HepG2 (cell line): ENCODE data around the gene MOAP1. TPM values are rescaled to one million over a fixed set of nuclear protein-coding genes. Genes with fewer than 3 reads are reported as not detected.

Experiments used
- BCL6 ChIP-seq: IDR thresholded peaks from 2 replicates; pipeline ENCODE4 v1.6.1; 2016; ENCODE audit warnings: missing genetic modification reagents, missing compliant biosample characterization
- HDAC2 ChIP-seq: sonication (generic); formaldehyde crosslinking; IDR thresholded peaks from 2 replicates; pipeline ENCODE4 v1.4.0; 2020; ENCODE audit warnings: missing genetic modification reagents
- MTF2 ChIP-seq: sonication (generic); formaldehyde crosslinking; IDR thresholded peaks from 2 replicates; pipeline ENCODE4 v1.5.0; 2020; ENCODE audit warnings: missing genetic modification reagents, borderline replicate concordance
- NFATC3 ChIP-seq: sonication (generic); formaldehyde crosslinking; IDR thresholded peaks from 2 replicates; pipeline ENCODE4 v1.5.1; 2020; ENCODE audit warnings: mild to moderate bottlenecking, missing genetic modification reagents
- SUZ12 ChIP-seq: fragments of 150-350 bp; IDR thresholded peaks from 2 replicates; pipeline ENCODE4 v1.6.1; 2014; ENCODE audit warnings: low read depth, low read length
- TARDBP ChIP-seq: sonication (generic); formaldehyde crosslinking; IDR thresholded peaks from 2 replicates; pipeline ENCODE4 v1.8.0; 2022; ENCODE audit warnings: mild to moderate bottlenecking, missing genetic modification reagents
- ZBTB3 ChIP-seq: sonication (generic); formaldehyde crosslinking; IDR thresholded peaks from 2 replicates; pipeline ENCODE4 v1.4.0; 2020; ENCODE audit warnings: low read depth, mild to moderate bottlenecking, moderate library complexity, missing genetic modification reagents, borderline replicate concordance
- ZBTB38 ChIP-seq: sonication (generic); formaldehyde crosslinking; IDR thresholded peaks from 2 replicates; pipeline ENCODE4 v1.5.1; 2020; ENCODE audit warnings: mild to moderate bottlenecking, missing genetic modification reagents
- ZFP90 ChIP-seq: sonication (generic); formaldehyde crosslinking; IDR thresholded peaks from 2 replicates; pipeline ENCODE4 v1.8.0; 2022; ENCODE audit warnings: missing genetic modification reagents, mild to moderate bottlenecking, inconsistent platforms, borderline replicate concordance
- ZFX ChIP-seq: sonication (generic); formaldehyde crosslinking; IDR thresholded peaks from 2 replicates; pipeline ENCODE4 v1.4.0; 2020; ENCODE audit warnings: mild to moderate bottlenecking, low read depth, missing genetic modification reagents, moderate library complexity
- ZNF451 ChIP-seq: sonication (generic); formaldehyde crosslinking; IDR thresholded peaks from 2 replicates; pipeline ENCODE4 v1.5.0; 2020; ENCODE audit warnings: mild to moderate bottlenecking, missing genetic modification reagents
- ZNF562 ChIP-seq: sonication (generic); formaldehyde crosslinking; IDR thresholded peaks from 2 replicates; pipeline ENCODE4 v1.8.0; 2022; ENCODE audit warnings: missing genetic modification reagents, borderline replicate concordance
- polyA plus RNA-seq, 8 experiments: library from polyadenylated mRNA; depleted of rRNA in 3 of 8; stranded (reverse) in 7 of 8; unstranded in 1 of 8; fragments of >200 nt; fragmentation: Illumina TruSeq in 4 of 8; extraction: Trizol in 4 of 8; gene quantifications; 2 replicates each; pipeline versions ENCODE4 v1.2.1 to v1.2.3, GENCODE V29; 2011 to 2016; ENCODE audit warnings: low read depth in 4 of 8, missing spikeins in 1 of 8, mixed read lengths in 1 of 8; ENCODE audit not compliant: insufficient read depth in 1 of 8
- total RNA-seq, 5 experiments: library from RNA; depleted of rRNA; stranded (reverse); fragments of >200 nt; fragmentation: Illumina TruSeq; extraction: Trizol; gene quantifications; 2 replicates each; pipeline ENCODE4 v1.2.3, GENCODE V29; 2016; ENCODE audit warnings: low read depth in 1 of 5
- TF ChIP-seq, protein P1 (sequence below): sonication (generic); formaldehyde crosslinking; IDR thresholded peaks from 2 replicates; pipeline ENCODE4 v1.5.1; 2020; ENCODE audit warnings: mild to moderate bottlenecking, missing genetic modification reagents, borderline replicate concordance
- TF ChIP-seq, protein P2 (sequence below): sonication (generic); formaldehyde crosslinking; IDR thresholded peaks from 2 replicates; pipeline ENCODE4 v1.8.1; 2023; ENCODE audit warnings: mild to moderate bottlenecking, missing genetic modification reagents
- TF ChIP-seq, protein P3 (sequence below): sonication (generic); formaldehyde crosslinking; conservative IDR thresholded peaks from 2 replicates; pipeline ENCODE4 v1.8.0; 2022; ENCODE audit warnings: mild to moderate bottlenecking, moderate library complexity, missing genetic modification reagents
- TF ChIP-seq, protein P4 (sequence below): IDR thresholded peaks from 2 replicates; pipeline ENCODE4 v1.6.1; 2016; ENCODE audit warnings: control low read depth

Gene MOAP1
- total and polyA plus RNA-seq, 2 of the 13 experiments (the other 11 are each of a cell fraction or from before 2014, with no cell fraction given): 14.6 to 47.0 TPM

DNA sequence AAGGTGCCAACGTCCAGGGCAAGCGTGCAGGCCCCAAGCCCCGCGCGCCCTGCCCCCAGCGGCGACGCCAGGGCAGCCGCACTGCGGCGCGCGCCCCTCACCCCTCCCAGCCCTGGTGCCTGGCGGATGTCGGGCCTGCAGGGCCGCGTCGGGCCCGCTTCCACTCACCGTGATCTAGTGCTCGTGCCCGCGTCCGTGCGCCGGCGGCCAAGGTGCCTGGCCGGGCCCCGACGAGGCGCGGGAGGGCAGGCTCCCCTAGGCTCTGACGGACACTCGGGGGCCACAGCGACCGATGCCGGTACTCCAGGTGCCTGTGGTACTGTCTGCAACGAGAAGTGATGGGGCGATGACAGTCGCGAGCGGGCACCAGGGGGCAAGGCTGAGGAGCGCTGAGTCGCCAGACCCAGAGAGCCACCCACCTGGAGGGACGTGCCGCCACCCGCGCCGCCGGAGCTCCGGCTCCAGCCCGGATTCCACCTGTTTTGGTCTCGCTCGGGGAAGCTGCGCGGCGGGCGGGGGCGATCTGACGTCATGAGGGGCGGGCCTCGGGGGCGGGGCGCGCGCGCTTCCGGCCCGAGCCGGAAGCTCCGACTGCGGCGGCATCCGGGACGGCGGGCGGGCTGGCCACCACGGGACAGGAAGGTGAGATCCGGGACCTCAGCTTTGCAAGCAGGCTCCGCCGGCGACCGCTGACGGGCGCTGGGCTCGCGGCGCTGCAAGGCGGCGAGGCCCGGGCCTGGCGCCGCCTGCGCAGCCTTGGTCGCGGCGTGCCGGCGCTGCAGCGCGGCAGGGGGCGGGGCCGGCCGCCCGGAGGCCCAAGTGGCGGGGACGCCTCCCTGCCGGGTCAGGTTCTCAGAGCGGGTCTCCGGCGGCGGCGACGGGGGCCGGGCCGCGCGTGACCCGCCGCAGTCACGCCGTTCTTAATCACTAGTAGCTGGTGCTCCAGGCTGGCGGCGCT lies at the start of gene MOAP1, which contains the start of gene LYSET (continued):
- TF ChIP-seq SUZ12: no peak
- TF ChIP-seq, protein P1, sequence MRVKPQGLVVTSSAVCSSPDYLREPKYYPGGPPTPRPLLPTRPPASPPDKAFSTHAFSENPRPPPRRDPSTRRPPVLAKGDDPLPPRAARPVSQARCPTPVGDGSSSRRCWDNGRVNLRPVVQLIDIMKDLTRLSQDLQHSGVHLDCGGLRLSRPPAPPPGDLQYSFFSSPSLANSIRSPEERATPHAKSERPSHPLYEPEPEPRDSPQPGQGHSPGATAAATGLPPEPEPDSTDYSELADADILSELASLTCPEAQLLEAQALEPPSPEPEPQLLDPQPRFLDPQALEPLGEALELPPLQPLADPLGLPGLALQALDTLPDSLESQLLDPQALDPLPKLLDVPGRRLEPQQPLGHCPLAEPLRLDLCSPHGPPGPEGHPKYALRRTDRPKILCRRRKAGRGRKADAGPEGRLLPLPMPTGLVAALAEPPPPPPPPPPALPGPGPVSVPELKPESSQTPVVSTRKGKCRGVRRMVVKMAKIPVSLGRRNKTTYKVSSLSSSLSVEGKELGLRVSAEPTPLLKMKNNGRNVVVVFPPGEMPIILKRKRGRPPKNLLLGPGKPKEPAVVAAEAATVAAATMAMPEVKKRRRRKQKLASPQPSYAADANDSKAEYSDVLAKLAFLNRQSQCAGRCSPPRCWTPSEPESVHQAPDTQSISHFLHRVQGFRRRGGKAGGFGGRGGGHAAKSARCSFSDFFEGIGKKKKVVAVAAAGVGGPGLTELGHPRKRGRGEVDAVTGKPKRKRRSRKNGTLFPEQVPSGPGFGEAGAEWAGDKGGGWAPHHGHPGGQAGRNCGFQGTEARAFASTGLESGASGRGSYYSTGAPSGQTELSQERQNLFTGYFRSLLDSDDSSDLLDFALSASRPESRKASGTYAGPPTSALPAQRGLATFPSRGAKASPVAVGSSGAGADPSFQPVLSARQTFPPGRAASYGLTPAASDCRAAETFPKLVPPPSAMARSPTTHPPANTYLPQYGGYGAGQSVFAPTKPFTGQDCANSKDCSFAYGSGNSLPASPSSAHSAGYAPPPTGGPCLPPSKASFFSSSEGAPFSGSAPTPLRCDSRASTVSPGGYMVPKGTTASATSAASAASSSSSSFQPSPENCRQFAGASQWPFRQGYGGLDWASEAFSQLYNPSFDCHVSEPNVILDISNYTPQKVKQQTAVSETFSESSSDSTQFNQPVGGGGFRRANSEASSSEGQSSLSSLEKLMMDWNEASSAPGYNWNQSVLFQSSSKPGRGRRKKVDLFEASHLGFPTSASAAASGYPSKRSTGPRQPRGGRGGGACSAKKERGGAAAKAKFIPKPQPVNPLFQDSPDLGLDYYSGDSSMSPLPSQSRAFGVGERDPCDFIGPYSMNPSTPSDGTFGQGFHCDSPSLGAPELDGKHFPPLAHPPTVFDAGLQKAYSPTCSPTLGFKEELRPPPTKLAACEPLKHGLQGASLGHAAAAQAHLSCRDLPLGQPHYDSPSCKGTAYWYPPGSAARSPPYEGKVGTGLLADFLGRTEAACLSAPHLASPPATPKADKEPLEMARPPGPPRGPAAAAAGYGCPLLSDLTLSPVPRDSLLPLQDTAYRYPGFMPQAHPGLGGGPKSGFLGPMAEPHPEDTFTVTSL (CRISPR knock-in tag): peak; percentile 14; the same call in 1 of the 2 replicates
- TF ChIP-seq, protein P2, sequence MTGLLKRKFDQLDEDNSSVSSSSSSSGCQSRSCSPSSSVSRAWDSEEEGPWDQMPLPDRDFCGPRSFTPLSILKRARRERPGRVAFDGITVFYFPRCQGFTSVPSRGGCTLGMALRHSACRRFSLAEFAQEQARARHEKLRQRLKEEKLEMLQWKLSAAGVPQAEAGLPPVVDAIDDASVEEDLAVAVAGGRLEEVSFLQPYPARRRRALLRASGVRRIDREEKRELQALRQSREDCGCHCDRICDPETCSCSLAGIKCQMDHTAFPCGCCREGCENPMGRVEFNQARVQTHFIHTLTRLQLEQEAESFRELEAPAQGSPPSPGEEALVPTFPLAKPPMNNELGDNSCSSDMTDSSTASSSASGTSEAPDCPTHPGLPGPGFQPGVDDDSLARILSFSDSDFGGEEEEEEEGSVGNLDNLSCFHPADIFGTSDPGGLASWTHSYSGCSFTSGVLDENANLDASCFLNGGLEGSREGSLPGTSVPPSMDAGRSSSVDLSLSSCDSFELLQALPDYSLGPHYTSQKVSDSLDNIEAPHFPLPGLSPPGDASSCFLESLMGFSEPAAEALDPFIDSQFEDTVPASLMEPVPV (CRISPR knock-in tag): no peak
- TF ChIP-seq, protein P3, sequence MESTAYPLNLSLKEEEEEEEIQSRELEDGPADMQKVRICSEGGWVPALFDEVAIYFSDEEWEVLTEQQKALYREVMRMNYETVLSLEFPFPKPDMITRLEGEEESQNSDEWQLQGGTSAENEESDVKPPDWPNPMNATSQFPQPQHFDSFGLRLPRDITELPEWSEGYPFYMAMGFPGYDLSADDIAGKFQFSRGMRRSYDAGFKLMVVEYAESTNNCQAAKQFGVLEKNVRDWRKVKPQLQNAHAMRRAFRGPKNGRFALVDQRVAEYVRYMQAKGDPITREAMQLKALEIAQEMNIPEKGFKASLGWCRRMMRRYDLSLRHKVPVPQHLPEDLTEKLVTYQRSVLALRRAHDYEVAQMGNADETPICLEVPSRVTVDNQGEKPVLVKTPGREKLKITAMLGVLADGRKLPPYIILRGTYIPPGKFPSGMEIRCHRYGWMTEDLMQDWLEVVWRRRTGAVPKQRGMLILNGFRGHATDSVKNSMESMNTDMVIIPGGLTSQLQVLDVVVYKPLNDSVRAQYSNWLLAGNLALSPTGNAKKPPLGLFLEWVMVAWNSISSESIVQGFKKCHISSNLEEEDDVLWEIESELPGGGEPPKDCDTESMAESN (CRISPR knock-in tag): peak; percentile 81
- TF ChIP-seq, protein P4, sequence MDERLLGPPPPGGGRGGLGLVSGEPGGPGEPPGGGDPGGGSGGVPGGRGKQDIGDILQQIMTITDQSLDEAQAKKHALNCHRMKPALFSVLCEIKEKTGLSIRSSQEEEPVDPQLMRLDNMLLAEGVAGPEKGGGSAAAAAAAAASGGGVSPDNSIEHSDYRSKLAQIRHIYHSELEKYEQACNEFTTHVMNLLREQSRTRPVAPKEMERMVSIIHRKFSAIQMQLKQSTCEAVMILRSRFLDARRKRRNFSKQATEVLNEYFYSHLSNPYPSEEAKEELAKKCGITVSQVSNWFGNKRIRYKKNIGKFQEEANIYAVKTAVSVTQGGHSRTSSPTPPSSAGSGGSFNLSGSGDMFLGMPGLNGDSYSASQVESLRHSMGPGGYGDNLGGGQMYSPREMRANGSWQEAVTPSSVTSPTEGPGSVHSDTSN: no peak
- TF ChIP-seq ZBTB3 (CRISPR knock-in tag): no peak
- TF ChIP-seq ZNF562 (CRISPR knock-in tag): no peak
- TF ChIP-seq BCL6: 0 out of 2 replicates have a peak, but pooled peaks have one; percentile 19
- peak; percentile 99 for TF ChIP-seq ZFX (CRISPR knock-in tag)
- TF ChIP-seq ZNF451 (CRISPR knock-in tag): peak; percentile 68; the same call in 1 of the 2 replicates
- TF ChIP-seq MTF2 (CRISPR knock-in tag): peak; percentile 79; the same call in 1 of the 2 replicates
- no peak for TF ChIP-seq NFATC3 (CRISPR knock-in tag)
- 0 out of 2 replicates have a peak, but pooled peaks have one; percentile 53 for TF ChIP-seq ZBTB38 (CRISPR knock-in tag)
- TF ChIP-seq TARDBP (CRISPR knock-in tag): no peak; the same call in 1 of the 2 replicates
- peak; percentile 28 for TF ChIP-seq HDAC2 (CRISPR knock-in tag)
- peak; percentile 84; the same call in 1 of the 2 replicates for TF ChIP-seq ZFP90 (CRISPR knock-in tag)
